BJ (cell line): ENCODE data around the gene ANKRD40. TPM values are rescaled to one million over a fixed set of nuclear protein-coding genes. Genes with fewer than 3 reads are reported as not detected.

ENCODE experiments used
- CTCF ChIA-PET: fragments of 350-600 bp; formaldehyde crosslinking; extraction: SDS; loops from one replicate; lab custom pipeline; 2021; ENCODE audit warnings: antibody characterized with exemption, inconsistent platforms; lab: Yijun Ruan, JAX
- POLR2A ChIA-PET: fragments of 300-600 bp; sonication (Branson Sonifier 250); formaldehyde crosslinking; extraction: SDS; loops from one replicate; lab custom pipeline; 2021; ENCODE audit warnings: antibody characterized with exemption; lab: Charles Lee
- DNase-seq: peaks from one replicate; pipeline ENCODE4 v3.0.0-alpha.2; 2011; ENCODE audit warnings: low read depth
- H3K27me3 ChIP-seq: 2 replicates; pipeline ENCODE4 v1.6.0; 2011; ENCODE audit warnings: low read length; ENCODE audit not compliant: control insufficient read depth, insufficient read depth
- H3K36me3 ChIP-seq: 2 replicates; pipeline ENCODE4 v1.5.1; 2011; ENCODE audit warnings: low read length; ENCODE audit not compliant: control insufficient read depth, insufficient read depth
- H3K4me3 ChIP-seq: 2 replicates; pipeline ENCODE4 v1.5.1; 2011; ENCODE audit warnings: low read depth, mild to moderate bottlenecking, control low read depth, low read length
- CTCF ChIP-seq: IDR thresholded peaks from 2 replicates; pipeline ENCODE4 v1.5.1; 2011; ENCODE audit warnings: low read depth, mild to moderate bottlenecking, control low read depth, inconsistent platforms, low read length, moderate library complexity; ENCODE audit not compliant: insufficient read depth
- polyA plus RNA-seq: library from polyadenylated mRNA; depleted of rRNA; stranded (reverse); fragments of >200 nt; gene quantifications from 2 replicates; pipeline ENCODE4 v1.2.3, GENCODE V29; 2011; rRNA removed
- small RNA-seq: library from RNA; depleted of rRNA; stranded (forward); fragments of <200 nt; gene quantifications from one replicate; pipeline ENCODE3, GENCODE V24; 2012; ENCODE audit warnings: low replicate concordance, low read depth; ENCODE audit not compliant: insufficient read length

The ANKRD40 gene
- polyA plus RNA-seq, 1 experiment = 19.0 TPM

GRCh38 chr17:50649042-50649908, 58.4 kb downstream of the ANKRD40 start:
- no peak for TF ChIP-seq CTCF
- CTCF ChIA-PET = interaction anchor here (1.2 to 1.3 kb wide), 2 partner anchors 10 to 13 kb away, joined by 4 to 6 read pairs; no protein-coding TSS in a partner anchor
- no peaks in the 10 kb centered on the region for H3K36me3 ChIP-seq
- POLR2A ChIA-PET = no interaction called here
- no peaks in the 10 kb centered on the region for H3K27me3 ChIP-seq
- DNase-seq = no peak
- H3K4me3 ChIP-seq = no peak overlapping the region

- CTCF ChIA-PET = interaction anchor here (0.7 kb wide), 1 partner anchor 14 kb away, joined by 3 read pairs; no protein-coding TSS in a partner anchor
- TF ChIP-seq CTCF = no peak
- Histone ChIP-seq H3K4me3 (no peak overlapping the region), H3K27me3 (no peaks in the 10 kb centered on the region), H3K36me3 (peaks cover 5% of the 10 kb centered on the region; the same call in 1 of the 2 replicates)
- POLR2A ChIA-PET = no interaction called here
- DNase-seq = no peak
These were observed 60.5 kb downstream of the ANKRD40 start for GRCh38 chr17:50647187-50647586.

- Histone ChIP-seq H3K27me3 (no peaks in the 10 kb centered on the region), H3K36me3 (peaks cover 6% of the 10 kb centered on the region; the same call in 1 of the 2 replicates), H3K4me3 (no peak overlapping the region)
- ChIA-PET CTCF (interaction anchor here (1.1 to 1.5 kb wide), 2 partner anchors 14 to 95 kb away, joined by 3 read pairs; no protein-coding TSS in a partner anchor), POLR2A (no interaction called here)
- DNase-seq = no peak
- no peak for TF ChIP-seq CTCF
These were observed 61.7 kb downstream of the ANKRD40 start for GRCh38 chr17:50645748-50646682.

Small RNAs within 50 kb of the gene (small RNA-seq; reads per million reads assigned to genes)
- gene RF00019 = not detected

Other genes starting within 250 kb of the ANKRD40 start
- gene CHAD, start 239.0 kb downstream of the ANKRD40 start, polyA plus RNA-seq = not detected in 2 replicates
- gene RSAD1, start 229.1 kb downstream of the ANKRD40 start, polyA plus RNA-seq = 17.5 and 22.6 TPM in 2 replicates
- gene MYCBPAP, start 199.5 kb downstream of the ANKRD40 start, polyA plus RNA-seq = 0.54 and 0.67 TPM in 2 replicates
- gene EPN3, start 175.2 kb downstream of the ANKRD40 start, polyA plus RNA-seq = not detected in 2 replicates
- gene SPATA20, start 160.7 kb downstream of the ANKRD40 start, polyA plus RNA-seq = 27.7 and 46.4 TPM in 2 replicates
- gene CACNA1G, start 147.2 kb downstream of the ANKRD40 start, polyA plus RNA-seq = 0.01 and 0.02 TPM in 2 replicates
- 37.2 and 56.4 TPM in 2 replicates for gene ABCC3, start 73.0 kb downstream of the ANKRD40 start, polyA plus RNA-seq
- 55.6 and 63.2 TPM in 2 replicates for gene LUC7L3, start 11.7 kb upstream of the ANKRD40 start, polyA plus RNA-seq
- gene ANKRD40CL, start 59.6 kb upstream of the ANKRD40 start, polyA plus RNA-seq = not detected in 2 replicates
- gene WFIKKN2, start 127.7 kb upstream of the ANKRD40 start, polyA plus RNA-seq = not detected in 2 replicates
- 16.1 and 16.8 TPM in 2 replicates for gene TOB1, start 158.4 kb upstream of the ANKRD40 start, polyA plus RNA-seq